ENCODE data around the gene SUZ12. TPM values are rescaled to one million over a fixed set of nuclear protein-coding genes. Genes with fewer than 3 reads are reported as not detected.
A peak's percentile ranks its signal among the peaks of the same experiment; 100 is the strongest.
"Not testable (repeated sequence)": the region's sequence is repeated elsewhere in the genome, so short reads cannot be mapped to it uniquely, and the experiment has no call there.

Gene SUZ12
- total RNA-seq, 1 donor from 2014 or later: 17.4 TPM

- DNase-seq (ENCODE audit: low read depth) (no peak), FAIRE-seq (no peak)
- Histone ChIP-seq H3K4me3 (ENCODE audit: low read depth, low read length) (no peak overlapping the region), H3K27me3 (ENCODE audit: control insufficient read depth, insufficient read depth, low read length) (no peaks in the 10 kb centered on the region), H3K36me3 (ENCODE audit: control insufficient read depth, insufficient read depth, low read length) (no peaks in the 10 kb centered on the region)
- no peak for TF ChIP-seq CTCF (IDR thresholded peaks at IDR 0.05; ENCODE audit: insufficient read depth, low read length, severe bottlenecking)
These were observed 28.4 kb upstream of the SUZ12 start for GRCh38 chr17:31908386-31908785.

- not testable (repeated sequence) for H3K36me3 ChIP-seq (ENCODE audit: control insufficient read depth, insufficient read depth, low read length); FAIRE-seq; H3K4me3 ChIP-seq (ENCODE audit: low read depth, low read length); H3K27me3 ChIP-seq (ENCODE audit: control insufficient read depth, insufficient read depth, low read length)
- peak; percentile 13 for DNase-seq (ENCODE audit: low read depth)
These were observed 24.1 kb upstream of the SUZ12 start for GRCh38 chr17:31912705-31913104.

- H3K4me3 ChIP-seq (ENCODE audit: low read depth, low read length): no peak overlapping the region
- FAIRE-seq: no peak
- DNase-seq (ENCODE audit: low read depth): peak; percentile 21
These were observed 21.2 kb upstream of the SUZ12 start for GRCh38 chr17:31915456-31916100.

GRCh38 chr17:31916491-31917064, 20.2 kb upstream of the SUZ12 start:
- H3K27me3 ChIP-seq (ENCODE audit: control insufficient read depth, insufficient read depth, low read length): peaks cover 2% of the 10 kb centered on the region
- H3K4me3 ChIP-seq (ENCODE audit: low read depth, low read length): no peak overlapping the region
- FAIRE-seq (no peak), DNase-seq (ENCODE audit: low read depth) (no peak)
- TF ChIP-seq CTCF (IDR thresholded peaks at IDR 0.05; ENCODE audit: insufficient read depth, low read length, severe bottlenecking): no peak
- no peaks in the 10 kb centered on the region for H3K36me3 ChIP-seq (ENCODE audit: control insufficient read depth, insufficient read depth, low read length)

More at GRCh38 chr17:31915456-31916100, 21.2 kb upstream of the SUZ12 start:
- H3K36me3 ChIP-seq (ENCODE audit: control insufficient read depth, insufficient read depth, low read length): no peaks in the 10 kb centered on the region
- H3K27me3 ChIP-seq (ENCODE audit: control insufficient read depth, insufficient read depth, low read length): peaks cover 2% of the 10 kb centered on the region
- TF ChIP-seq CTCF (IDR thresholded peaks at IDR 0.05; ENCODE audit: insufficient read depth, low read length, severe bottlenecking): no peak

GRCh38 chr17:31917065-31917529, 19.7 kb upstream of the SUZ12 start:
- H3K27me3 ChIP-seq (ENCODE audit: control insufficient read depth, insufficient read depth, low read length): peaks cover 2% of the 10 kb centered on the region
- H3K4me3 ChIP-seq (ENCODE audit: low read depth, low read length): no peak overlapping the region
- TF ChIP-seq CTCF (IDR thresholded peaks at IDR 0.05; ENCODE audit: insufficient read depth, low read length, severe bottlenecking): no peak
- FAIRE-seq (no peak), DNase-seq (ENCODE audit: low read depth) (no peak)
- H3K36me3 ChIP-seq (ENCODE audit: control insufficient read depth, insufficient read depth, low read length): no peaks in the 10 kb centered on the region

GRCh38 chr17:31917721-31918120, 19.1 kb upstream of the SUZ12 start:
- H3K36me3 ChIP-seq (ENCODE audit: control insufficient read depth, insufficient read depth, low read length); FAIRE-seq; H3K4me3 ChIP-seq (ENCODE audit: low read depth, low read length); H3K27me3 ChIP-seq (ENCODE audit: control insufficient read depth, insufficient read depth, low read length); DNase-seq (ENCODE audit: low read depth): not testable (repeated sequence)

All from bronchial epithelial cell (primary cell).